Activated T-helper 17 cell treated with anti-CD3 and anti-CD28 coated beads, Interleukin-2, amount 50 U/mL, for 72 hours (primary cell): ENCODE measurements around the gene NELL1. TPM values are rescaled to one million over a fixed set of nuclear protein-coding genes. Genes with fewer than 3 reads are reported as not detected.
"Not testable (repeated sequence)": the region's sequence is repeated elsewhere in the genome, so short reads cannot be mapped to it uniquely, and the experiment has no call there.

Source experiments
- ATAC-seq: fragments of 150-1000 bp; cut with Tn5 transposase; replicated peaks from 2 replicates; pipeline ENCODE4 v1.10.0; 2021; ENCODE audit warnings: mild to moderate bottlenecking, moderate library complexity
- H3K27ac Mint-ChIP-seq: one replicate; pipeline ENCODE4 v1.8.0; 2022; ENCODE audit warnings: mixed read lengths
- H3K27me3 Mint-ChIP-seq: one replicate; pipeline ENCODE4 v1.8.0; 2022; ENCODE audit warnings: mixed read lengths
- H3K36me3 Mint-ChIP-seq: one replicate; pipeline ENCODE4 v1.8.0; 2022; ENCODE audit warnings: low read depth, mild to moderate bottlenecking, mixed read lengths
- H3K4me1 Mint-ChIP-seq: one replicate; pipeline ENCODE4 v1.8.0; 2022; ENCODE audit warnings: mixed read lengths
- H3K4me3 Mint-ChIP-seq: one replicate; pipeline ENCODE4 v1.8.0; 2022; ENCODE audit warnings: mild to moderate bottlenecking, mixed read lengths
- H3K9me3 Mint-ChIP-seq: one replicate; pipeline ENCODE4 v1.8.0; 2022; ENCODE audit warnings: mixed read lengths
- total RNA-seq, 2 donors: library from RNA; stranded (reverse); gene quantifications; one replicate each; pipeline ENCODE4 v1.2.3, GENCODE V29; 2022

Gene NELL1
- total RNA-seq, 2 donors from 2014 or later, result not detected

GRCh38 chr11:20844630-20845029, 175.2 kb downstream of the NELL1 start:
- H3K4me1 Mint-ChIP-seq, result no peaks in the 10 kb centered on the region
- no peaks in the 10 kb centered on the region for H3K27me3 Mint-ChIP-seq
- H3K36me3 Mint-ChIP-seq, result no peaks in the 10 kb centered on the region
- H3K4me3 Mint-ChIP-seq, result no peak overlapping the region
- no peak overlapping the region for H3K27ac Mint-ChIP-seq
- no peak for ATAC-seq
- peaks cover 4% of the 10 kb centered on the region for H3K9me3 Mint-ChIP-seq

GRCh38 chr11:20854215-20854955, 185.0 kb downstream of the NELL1 start:
- no peaks in the 10 kb centered on the region for H3K36me3 Mint-ChIP-seq
- ATAC-seq, result no peak
- no peak overlapping the region for H3K4me3 Mint-ChIP-seq
- H3K27me3 Mint-ChIP-seq, result no peaks in the 10 kb centered on the region
- H3K9me3 Mint-ChIP-seq, result peaks cover 8% of the 10 kb centered on the region
- H3K27ac Mint-ChIP-seq, result no peak overlapping the region
- H3K4me1 Mint-ChIP-seq, result no peaks in the 10 kb centered on the region

- H3K4me3 Mint-ChIP-seq, result no peak overlapping the region
- no peaks in the 10 kb centered on the region for H3K4me1 Mint-ChIP-seq
- no peaks in the 10 kb centered on the region for H3K36me3 Mint-ChIP-seq
- ATAC-seq, result no peak
- peaks cover 4% of the 10 kb centered on the region for H3K9me3 Mint-ChIP-seq
- no peak overlapping the region for H3K27ac Mint-ChIP-seq
- H3K27me3 Mint-ChIP-seq, result no peaks in the 10 kb centered on the region
These were observed 191.9 kb downstream of the NELL1 start for GRCh38 chr11:20861322-20861721.

GRCh38 chr11:20862263-20862662, 192.9 kb downstream of the NELL1 start:
- not testable (repeated sequence) for H3K9me3 Mint-ChIP-seq, H3K4me1 Mint-ChIP-seq
- peak; percentile 48 for ATAC-seq

GRCh38 chr11:20864628-20865027, 195.2 kb downstream of the NELL1 start:
- H3K9me3 Mint-ChIP-seq, result no peaks in the 10 kb centered on the region
- no peaks in the 10 kb centered on the region for H3K36me3 Mint-ChIP-seq
- H3K27ac Mint-ChIP-seq, result no peak overlapping the region
- no peaks in the 10 kb centered on the region for H3K27me3 Mint-ChIP-seq
- no peaks in the 10 kb centered on the region for H3K4me1 Mint-ChIP-seq
- ATAC-seq, result no peak
- no peak overlapping the region for H3K4me3 Mint-ChIP-seq

More at GRCh38 chr11:20862263-20862662, 192.9 kb downstream of the NELL1 start:
- H3K27me3 Mint-ChIP-seq, H3K4me3 Mint-ChIP-seq, H3K27ac Mint-ChIP-seq, H3K36me3 Mint-ChIP-seq: not testable (repeated sequence)

- Mint-ChIP-seq H3K27me3 (no peaks in the 10 kb centered on the region), H3K9me3 (no peaks in the 10 kb centered on the region), H3K36me3 (no peaks in the 10 kb centered on the region), H3K4me1 (no peaks in the 10 kb centered on the region), H3K27ac (no peak overlapping the region), H3K4me3 (no peak overlapping the region)
- no peak for ATAC-seq
These were observed 195.8 kb downstream of the NELL1 start for GRCh38 chr11:20865161-20865560.

GRCh38 chr11:20869123-20869522, 199.7 kb downstream of the NELL1 start:
- Mint-ChIP-seq H3K9me3 (no peaks in the 10 kb centered on the region), H3K4me1 (no peaks in the 10 kb centered on the region), H3K4me3 (no peak overlapping the region), H3K36me3 (no peaks in the 10 kb centered on the region), H3K27ac (no peak overlapping the region), H3K27me3 (no peaks in the 10 kb centered on the region)
- ATAC-seq, result no peak

- Mint-ChIP-seq H3K9me3 (no peaks in the 10 kb centered on the region), H3K27ac (no peak overlapping the region), H3K27me3 (no peaks in the 10 kb centered on the region), H3K4me3 (no peak overlapping the region), H3K36me3 (no peaks in the 10 kb centered on the region), H3K4me1 (no peaks in the 10 kb centered on the region)
- no peak for ATAC-seq
These were observed 203.7 kb downstream of the NELL1 start for GRCh38 chr11:20873054-20873453.

- ATAC-seq, result no peak
- no peak overlapping the region for H3K4me3 Mint-ChIP-seq
- peaks cover 4% of the 10 kb centered on the region for H3K9me3 Mint-ChIP-seq
- no peaks in the 10 kb centered on the region for H3K4me1 Mint-ChIP-seq
- no peaks in the 10 kb centered on the region for H3K27me3 Mint-ChIP-seq
- no peaks in the 10 kb centered on the region for H3K36me3 Mint-ChIP-seq
- H3K27ac Mint-ChIP-seq, result no peak overlapping the region
These were observed 205.0 kb downstream of the NELL1 start for GRCh38 chr11:20874358-20874757.

GRCh38 chr11:20875889-20876288, 206.5 kb downstream of the NELL1 start:
- H3K36me3 Mint-ChIP-seq, result no peaks in the 10 kb centered on the region
- H3K27ac Mint-ChIP-seq, result no peak overlapping the region
- no peaks in the 10 kb centered on the region for H3K27me3 Mint-ChIP-seq
- H3K4me1 Mint-ChIP-seq, result no peaks in the 10 kb centered on the region
- ATAC-seq, result no peak
- no peak overlapping the region for H3K4me3 Mint-ChIP-seq
- H3K9me3 Mint-ChIP-seq, result peaks cover 4% of the 10 kb centered on the region

- no peak overlapping the region for H3K4me3 Mint-ChIP-seq
- ATAC-seq, result no peak
- H3K27me3 Mint-ChIP-seq, result no peaks in the 10 kb centered on the region
- no peaks in the 10 kb centered on the region for H3K36me3 Mint-ChIP-seq
- no peaks in the 10 kb centered on the region for H3K4me1 Mint-ChIP-seq
- H3K9me3 Mint-ChIP-seq, result peaks cover 4% of the 10 kb centered on the region
- no peak overlapping the region for H3K27ac Mint-ChIP-seq
These were observed 207.4 kb downstream of the NELL1 start for GRCh38 chr11:20876738-20877137.

GRCh38 chr11:20880094-20880493, 210.7 kb downstream of the NELL1 start:
- no peaks in the 10 kb centered on the region for H3K27me3 Mint-ChIP-seq
- no peaks in the 10 kb centered on the region for H3K4me1 Mint-ChIP-seq
- H3K27ac Mint-ChIP-seq, result no peak overlapping the region
- no peaks in the 10 kb centered on the region for H3K36me3 Mint-ChIP-seq
- peaks cover 4% of the 10 kb centered on the region for H3K9me3 Mint-ChIP-seq
- no peak overlapping the region for H3K4me3 Mint-ChIP-seq
- no peak for ATAC-seq

GRCh38 chr11:20881328-20882079, 212.1 kb downstream of the NELL1 start:
- no peak overlapping the region for H3K4me3 Mint-ChIP-seq

GRCh38 chr11:20887137-20887536, 217.8 kb downstream of the NELL1 start:
- ATAC-seq, result no peak
- no peaks in the 10 kb centered on the region for H3K27me3 Mint-ChIP-seq
- H3K4me3 Mint-ChIP-seq, result no peak overlapping the region
- no peaks in the 10 kb centered on the region for H3K36me3 Mint-ChIP-seq
- no peak overlapping the region for H3K27ac Mint-ChIP-seq
- H3K4me1 Mint-ChIP-seq, result no peaks in the 10 kb centered on the region
- H3K9me3 Mint-ChIP-seq, result peaks cover 14% of the 10 kb centered on the region

More at GRCh38 chr11:20881328-20882079, 212.1 kb downstream of the NELL1 start:
- Mint-ChIP-seq H3K27ac (no peak overlapping the region), H3K4me1 (no peaks in the 10 kb centered on the region), H3K9me3 (peaks cover 4% of the 10 kb centered on the region), H3K27me3 (no peaks in the 10 kb centered on the region), H3K36me3 (no peaks in the 10 kb centered on the region)
- ATAC-seq, result no peak

GRCh38 chr11:20894296-20894695, 224.9 kb downstream of the NELL1 start:
- H3K27ac Mint-ChIP-seq, result no peak overlapping the region
- H3K4me1 Mint-ChIP-seq, result no peaks in the 10 kb centered on the region
- peaks cover 14% of the 10 kb centered on the region for H3K9me3 Mint-ChIP-seq
- ATAC-seq, result no peak
- H3K4me3 Mint-ChIP-seq, result no peak overlapping the region
- H3K36me3 Mint-ChIP-seq, result no peaks in the 10 kb centered on the region
- H3K27me3 Mint-ChIP-seq, result no peaks in the 10 kb centered on the region
